ENCODE data around the gene IRAK4. TPM values are rescaled to one million over a fixed set of nuclear protein-coding genes. Genes with fewer than 3 reads are reported as not detected.

Gene IRAK4
- total RNA-seq, 4 donors from 2014 or later: 16.2 to 79.4 (median 22.0) TPM

- DNase-seq (ENCODE audit: low spot score in 2 of 2): no peak
- Histone ChIP-seq H3K4me1 (peaks cover 10% of the 10 kb centered on the region), H3K9me3 (no peaks in the 10 kb centered on the region), H3K36me3 (peaks cover 18% of the 10 kb centered on the region), H3K4me3 (no peak overlapping the region), H3K27ac (no peak overlapping the region), H3K27me3 (no peaks in the 10 kb centered on the region)
- TF ChIP-seq POLR2A (IDR thresholded peaks at IDR 0.05): no peak
Measured at GRCh38 chr12:43766291-43766690, 7.5 kb downstream of the IRAK4 start.

GRCh38 chr12:43776498-43776897 lies 17.7 kb downstream of the IRAK4 start:
- Histone ChIP-seq H3K36me3 (peaks cover 77% of the 10 kb centered on the region), H3K9me3 (no peaks in the 10 kb centered on the region), H3K27me3 (no peaks in the 10 kb centered on the region), H3K4me1 (no peaks in the 10 kb centered on the region), H3K4me3 (no peak overlapping the region), H3K27ac (no peak overlapping the region)
- TF ChIP-seq EP300 (IDR thresholded peaks at IDR 0.05) (no peak), CTCF (IDR thresholded peaks at IDR 0.05) (peak; percentile 1 to 20), POLR2AphosphoS5 (IDR thresholded peaks at IDR 0.05) (no peak), POLR2A (IDR thresholded peaks at IDR 0.05) (no peak)
- DNase-seq (ENCODE audit: low spot score in 2 of 2): no peak
- WGBS: 58% methylated on average over 3 of the region's 3 CpGs

GRCh38 chr12:43786899-43787693 lies 28.3 kb downstream of the IRAK4 start:
- Histone ChIP-seq H3K27ac (no peak overlapping the region), H3K27me3 (no peaks in the 10 kb centered on the region), H3K36me3 (peaks cover 62% of the 10 kb centered on the region), H3K9me3 (no peaks in the 10 kb centered on the region), H3K4me1 (no peaks in the 10 kb centered on the region), H3K4me3 (no peak overlapping the region)
- TF ChIP-seq CTCF (IDR thresholded peaks at IDR 0.05) (no peak), EP300 (IDR thresholded peaks at IDR 0.05) (no peak)
- no peak for DNase-seq (ENCODE audit: low spot score in 2 of 2)

GRCh38 chr12:43789941-43790340 lies 31.2 kb downstream of the IRAK4 start:
- peaks cover 44% of the 10 kb centered on the region for H3K36me3 ChIP-seq
- no peak for DNase-seq (ENCODE audit: low spot score in 2 of 2)
- no peak overlapping the region for H3K4me3 ChIP-seq
- no peak overlapping the region for H3K27ac ChIP-seq
- no peaks in the 10 kb centered on the region for H3K4me1 ChIP-seq
- H3K9me3 ChIP-seq: no peaks in the 10 kb centered on the region
- no peaks in the 10 kb centered on the region for H3K27me3 ChIP-seq
- no peak for TF ChIP-seq POLR2A (IDR thresholded peaks at IDR 0.05)
- no peak for TF ChIP-seq CTCF (IDR thresholded peaks at IDR 0.05)

GRCh38 chr12:43795716-43796280 lies 37.0 kb downstream of the IRAK4 start:
- H3K9me3 ChIP-seq: no peaks in the 10 kb centered on the region
- DNase-seq (ENCODE audit: low spot score in 2 of 2): no peak
- H3K27ac ChIP-seq: no peak overlapping the region
- H3K36me3 ChIP-seq: peaks cover 66% of the 10 kb centered on the region
- TF ChIP-seq POLR2AphosphoS5 (IDR thresholded peaks at IDR 0.05) (no peak), CTCF (IDR thresholded peaks at IDR 0.05) (no peak), POLR2A (IDR thresholded peaks at IDR 0.05) (no peak), EP300 (IDR thresholded peaks at IDR 0.05) (no peak)
- H3K4me3 ChIP-seq: no peak overlapping the region
- 82% methylated on average over 2 of the region's 2 CpGs for whole genome bisulfite sequencing
- H3K27me3 ChIP-seq: no peaks in the 10 kb centered on the region
- H3K4me1 ChIP-seq: no peaks in the 10 kb centered on the region
